ENCODE results near the gene LRFN2.

Gene LRFN2

GRCh38 chr6:40436685-40437604 lies 150.2 kb downstream of the LRFN2 start:
- no peak overlapping the region for H3K4me3 ChIP-seq (ENCODE audit: low read depth, low read length)
- TF ChIP-seq CTCF (IDR thresholded peaks at IDR 0.05; ENCODE audit: low read depth, low read length): no peak

GRCh38 chr6:40432982-40433381 lies 154.2 kb downstream of the LRFN2 start:
- TF ChIP-seq CTCF (IDR thresholded peaks at IDR 0.05; ENCODE audit: low read depth, low read length): no peak

GRCh38 chr6:40431706-40432105 lies 155.5 kb downstream of the LRFN2 start:
- TF ChIP-seq CTCF (IDR thresholded peaks at IDR 0.05; ENCODE audit: low read depth, low read length): no peak
- H3K4me3 ChIP-seq (ENCODE audit: low read depth, low read length): no peak overlapping the region

More at GRCh38 chr6:40432982-40433381, 154.2 kb downstream of the LRFN2 start:
- H3K4me3 ChIP-seq (ENCODE audit: low read depth, low read length): no peak overlapping the region

- no peak for TF ChIP-seq CTCF (IDR thresholded peaks at IDR 0.05; ENCODE audit: low read depth, low read length)
These were observed 160.0 kb downstream of the LRFN2 start for GRCh38 chr6:40427196-40427595.

GRCh38 chr6:40426346-40427066 lies 160.7 kb downstream of the LRFN2 start:
- no peak for TF ChIP-seq CTCF (IDR thresholded peaks at IDR 0.05; ENCODE audit: low read depth, low read length)
- no peak overlapping the region for H3K4me3 ChIP-seq (ENCODE audit: low read depth, low read length)

More at GRCh38 chr6:40427196-40427595, 160.0 kb downstream of the LRFN2 start:
- H3K4me3 ChIP-seq (ENCODE audit: low read depth, low read length): no peak overlapping the region

DNA sequence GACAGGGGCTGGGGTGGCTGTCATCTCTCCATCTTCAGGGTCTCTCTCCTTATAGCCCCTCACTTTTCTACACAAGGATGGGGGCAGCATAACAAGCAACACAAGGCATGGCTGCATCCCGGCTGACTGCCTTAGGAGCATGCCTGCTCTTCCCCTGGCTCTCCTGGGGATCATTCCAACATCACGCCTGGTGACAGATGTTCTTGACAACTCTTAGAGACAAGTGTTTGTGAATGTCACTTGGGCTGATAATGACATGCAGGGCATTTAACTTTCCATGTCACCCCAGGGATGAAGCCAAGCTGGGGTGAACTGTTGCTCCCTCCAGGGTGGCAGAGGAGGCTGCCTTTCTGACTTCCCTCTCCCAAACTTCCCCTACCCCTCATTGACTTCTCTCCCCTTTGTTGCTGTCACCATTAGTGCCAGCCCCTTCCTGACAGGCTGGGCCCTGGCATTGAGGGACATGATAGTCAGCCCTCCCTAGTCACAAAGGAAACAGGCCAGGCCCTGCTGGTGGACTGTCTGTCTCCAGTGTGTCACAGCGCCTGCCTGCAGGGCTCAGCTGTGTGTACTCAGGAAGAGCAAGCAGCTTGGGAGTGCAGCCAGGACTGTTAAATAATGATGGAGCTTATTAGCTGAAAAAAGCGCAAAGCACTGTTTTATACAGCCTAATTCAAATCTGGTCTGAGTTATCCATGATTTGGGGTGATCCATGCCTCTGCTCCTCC lies 161.8 kb downstream of the LRFN2 start:
- no peak overlapping the region for H3K4me3 ChIP-seq (ENCODE audit: low read depth, low read length)
- no peak for TF ChIP-seq CTCF (IDR thresholded peaks at IDR 0.05; ENCODE audit: low read depth, low read length)

Data from WI38 (cell line).